GM21619 (cell line): ENCODE results near the gene ZNF296.
"Not testable (repeated sequence)": the region's sequence is repeated elsewhere in the genome, so short reads cannot be mapped to it uniquely, and the experiment has no call there.

Experiments
- ATAC-seq: cut with Tn5 transposase; IDR thresholded peaks from one replicate; pipeline ENCODE4 v1.9.1; 2021; ENCODE audit not compliant: unreplicated experiment

Gene ZNF296

DNA sequence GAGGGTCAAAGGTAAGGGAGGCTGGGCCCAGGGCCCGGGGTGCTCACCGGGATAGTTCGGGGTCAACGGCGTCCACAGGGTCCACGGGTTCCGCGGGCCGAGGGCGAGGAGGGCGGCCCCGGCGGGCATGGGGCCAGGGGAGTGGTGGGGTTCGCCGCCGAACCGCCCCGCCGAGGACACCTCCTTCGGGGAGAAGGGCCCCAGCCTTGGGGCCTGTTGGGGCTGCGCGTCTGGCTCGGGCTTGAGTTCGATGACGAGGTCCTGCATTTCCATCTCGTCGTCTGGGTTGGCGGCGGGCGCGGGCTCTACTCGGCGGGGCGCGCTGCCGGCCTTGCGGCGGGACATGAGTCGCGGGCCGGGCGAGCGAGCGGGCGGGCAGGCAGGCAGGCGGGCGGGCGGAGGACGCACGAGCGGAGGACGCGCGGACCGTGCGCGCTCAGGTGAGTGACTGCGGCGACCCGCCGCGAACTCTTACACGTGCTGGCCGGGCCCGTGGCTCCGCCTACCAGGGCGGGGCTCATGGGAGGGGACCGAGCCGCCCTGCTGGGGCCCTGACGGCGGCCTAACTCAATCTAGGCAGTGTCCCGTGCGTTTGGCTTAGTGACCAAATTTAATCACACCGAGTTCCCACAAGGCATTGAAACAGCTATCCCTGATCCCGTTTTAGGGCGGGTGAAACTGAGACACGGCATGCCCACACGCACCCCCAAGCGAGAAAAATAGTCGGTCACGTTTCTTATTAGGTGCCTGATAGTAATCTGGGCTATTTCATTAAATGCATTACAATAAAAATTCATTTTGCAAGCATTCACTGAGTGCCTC is at the start of gene ZNF296:
Gene ZNF296 (minus strand): TSS at position 450 of the 822 bp plus-strand sequence. CDS start 105 bp downstream, at position 345.
- ATAC-seq: peak; percentile 37

DNA sequence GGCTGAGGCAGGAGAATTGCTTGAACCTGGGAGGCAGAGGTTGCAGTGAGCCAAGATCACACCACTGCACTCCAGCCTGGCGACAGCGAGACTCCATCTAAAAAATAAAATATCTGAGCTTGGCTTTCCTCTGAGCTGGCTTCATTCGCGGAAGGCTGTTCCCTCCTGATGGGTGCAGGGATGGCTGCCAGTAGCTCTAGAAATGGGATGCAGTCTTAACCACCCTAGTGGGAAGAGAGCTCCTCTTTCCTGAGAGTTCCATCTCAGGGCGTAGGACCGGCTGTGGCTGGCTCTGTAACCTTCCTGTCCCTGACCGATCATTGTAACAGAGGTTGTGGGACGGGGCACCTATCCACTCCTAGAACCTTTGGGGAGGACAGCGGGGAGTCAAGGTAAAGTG is 49.1 kb upstream of the ZNF296 start:
- ATAC-seq: no peak

DNA sequence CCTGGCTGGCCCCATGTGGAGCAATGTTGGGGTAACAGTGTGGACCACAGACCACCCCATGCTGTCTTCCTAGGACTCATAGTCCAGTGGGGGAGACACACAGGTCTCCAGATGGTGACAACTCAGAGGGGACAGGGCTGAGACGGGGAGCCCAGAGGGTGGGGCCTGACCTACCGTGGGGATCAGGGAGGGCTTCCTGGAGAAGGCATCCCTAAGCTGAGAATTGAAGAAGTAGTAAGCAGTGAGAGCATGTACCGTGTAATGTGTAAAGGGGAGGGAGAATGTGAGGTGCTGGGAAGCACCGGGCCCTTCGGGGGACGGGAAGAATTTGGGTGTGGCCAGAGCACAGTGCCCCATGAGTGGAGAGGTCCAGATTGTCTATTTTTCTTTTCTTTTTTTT is 47.7 kb upstream of the ZNF296 start:
- ATAC-seq: no peak

DNA sequence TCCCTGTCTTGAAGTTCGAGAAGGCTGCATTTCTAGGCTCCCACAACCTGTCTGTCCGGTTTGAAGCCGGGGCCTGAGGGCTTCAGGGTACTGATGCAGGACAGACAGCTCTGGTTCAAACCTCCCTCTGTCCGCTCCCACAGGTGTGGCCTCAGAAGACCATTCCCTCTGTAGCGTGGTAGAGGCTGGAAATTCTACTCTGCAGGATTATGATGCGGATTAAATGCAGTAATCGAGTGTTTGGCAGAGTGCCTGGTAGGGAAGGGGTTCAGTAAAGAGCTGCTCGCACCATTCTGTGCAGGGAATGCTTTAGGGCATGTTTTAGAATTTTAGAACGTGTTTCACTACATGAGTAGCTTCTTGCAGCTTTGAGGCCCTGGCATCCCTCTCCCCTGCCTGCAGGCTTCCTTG is 47.2 kb upstream of the ZNF296 start:
- ATAC-seq: no peak

DNA sequence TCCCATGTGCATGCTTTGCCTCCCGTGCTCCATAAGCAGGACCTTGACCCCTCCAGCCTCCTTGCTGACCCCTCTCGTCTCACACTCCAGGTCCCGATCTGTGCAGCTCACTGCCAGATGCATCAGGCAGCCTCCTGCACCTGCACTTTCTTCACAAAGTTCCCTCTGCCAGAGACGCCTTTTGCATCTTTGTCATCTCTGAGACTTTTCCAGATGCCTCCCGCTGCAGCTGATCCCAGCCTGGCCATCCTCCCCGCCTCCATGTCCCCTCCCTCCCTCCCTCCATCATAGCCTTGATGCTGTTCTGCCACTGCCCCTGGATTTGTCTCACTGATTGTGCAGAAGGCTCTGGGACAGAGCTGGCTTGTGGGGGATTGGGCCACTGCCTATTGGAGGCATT is 46.6 kb upstream of the ZNF296 start:
- ATAC-seq: no peak

DNA sequence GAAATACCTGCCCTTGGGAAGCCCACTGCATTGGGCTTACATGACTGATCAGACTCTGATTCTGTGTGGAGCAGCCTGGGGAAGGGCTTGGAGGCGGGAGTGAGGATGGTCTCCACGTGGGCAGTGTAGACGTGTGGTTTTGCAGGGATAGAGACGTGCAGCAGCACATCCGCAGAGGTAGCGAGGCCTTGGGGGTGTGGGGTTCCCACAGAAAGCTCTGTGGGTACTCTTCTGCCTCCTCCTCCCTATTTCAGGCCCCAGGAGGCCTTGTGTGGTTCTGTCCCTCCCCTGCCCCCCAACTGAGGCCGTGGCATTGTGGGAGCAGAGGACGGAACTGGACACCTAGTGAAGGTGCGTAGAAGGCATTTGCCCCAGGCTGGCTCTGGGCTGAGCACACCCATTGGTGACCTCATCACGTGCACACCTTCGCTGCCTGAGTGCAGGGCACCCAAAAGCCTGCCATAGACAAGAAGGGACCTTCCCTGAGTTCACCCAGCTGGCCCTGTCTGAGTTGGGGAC is 45.6 kb upstream of the ZNF296 start:
- ATAC-seq: no peak

DNA sequence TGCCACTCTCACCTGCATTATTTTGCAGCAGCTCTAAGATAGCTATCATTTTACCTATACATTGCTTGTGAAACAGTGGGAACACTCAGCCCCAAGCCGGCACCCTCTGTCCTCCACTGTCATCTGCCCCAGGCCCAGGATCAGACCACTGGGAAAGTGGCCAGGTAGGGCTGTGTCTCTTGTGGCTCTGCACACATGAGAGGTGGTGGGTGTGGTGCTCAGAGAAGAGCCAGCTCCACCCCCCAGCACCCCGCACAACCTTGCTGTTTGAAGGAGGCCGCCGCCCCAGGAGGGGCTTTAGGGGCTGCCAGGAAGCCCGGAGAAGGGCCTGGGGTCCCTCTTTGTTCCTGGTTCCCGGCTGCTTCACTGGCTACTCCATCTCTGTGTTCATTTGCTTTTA is 43.3 kb upstream of the ZNF296 start:
- ATAC-seq: no peak

DNA sequence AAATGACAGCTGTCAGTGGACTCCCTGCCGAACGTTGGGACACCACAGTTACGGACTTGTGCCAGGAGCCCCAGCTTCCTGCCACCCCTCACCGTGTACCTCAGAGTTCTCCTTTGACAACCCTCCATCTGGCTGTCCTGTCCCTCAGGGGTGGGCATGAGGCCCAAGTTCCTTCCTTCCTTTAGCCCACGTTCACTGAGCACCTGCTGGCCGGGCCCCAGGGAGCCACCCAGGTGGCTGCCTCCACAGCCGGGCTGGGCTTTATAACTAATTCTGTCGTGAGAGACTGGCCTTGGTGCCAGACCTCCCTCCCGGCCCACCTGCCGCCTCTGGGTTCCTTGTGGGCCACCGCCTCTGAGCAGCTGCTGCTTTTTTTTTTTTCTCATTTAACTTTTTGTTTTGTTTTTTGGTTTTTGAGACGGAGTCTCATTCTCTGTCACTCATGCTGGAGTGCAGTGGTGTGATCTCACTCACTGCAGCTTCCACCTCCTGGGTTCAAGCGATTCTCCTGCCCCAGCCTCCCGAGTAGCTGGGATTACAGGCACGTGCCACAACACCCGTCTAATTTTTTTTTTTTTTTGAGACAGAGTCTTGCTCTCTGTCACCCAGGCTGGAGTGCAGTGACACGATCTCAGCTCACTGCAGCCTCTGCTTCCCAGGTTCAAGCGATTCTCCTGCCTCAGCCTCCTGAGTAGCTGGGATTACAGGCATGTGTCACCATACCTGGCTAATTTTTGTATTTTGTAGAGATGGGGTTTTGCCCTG is 42.5 kb upstream of the ZNF296 start:
- ATAC-seq: not testable (repeated sequence)

DNA sequence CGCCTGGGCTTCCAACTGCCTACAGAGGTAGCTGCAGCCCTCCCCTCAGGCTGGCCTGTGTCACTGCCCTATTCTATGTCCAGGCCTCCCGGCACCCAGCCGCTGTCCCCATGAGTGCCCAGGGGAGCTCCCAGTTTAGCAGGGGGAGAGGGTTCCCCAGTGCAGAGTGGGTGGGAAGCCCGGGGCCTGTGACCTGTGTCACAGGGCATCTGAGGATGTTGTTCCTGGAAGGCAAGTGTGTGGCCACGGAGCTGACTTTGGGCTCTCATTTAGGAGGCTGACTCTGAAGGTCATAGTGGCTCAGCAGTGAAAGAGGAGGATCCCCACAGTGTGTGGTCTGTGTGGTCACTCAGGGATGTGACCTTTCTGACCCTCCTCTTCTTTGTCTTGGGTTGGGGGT is 41.8 kb upstream of the ZNF296 start:
- no peak for ATAC-seq

DNA sequence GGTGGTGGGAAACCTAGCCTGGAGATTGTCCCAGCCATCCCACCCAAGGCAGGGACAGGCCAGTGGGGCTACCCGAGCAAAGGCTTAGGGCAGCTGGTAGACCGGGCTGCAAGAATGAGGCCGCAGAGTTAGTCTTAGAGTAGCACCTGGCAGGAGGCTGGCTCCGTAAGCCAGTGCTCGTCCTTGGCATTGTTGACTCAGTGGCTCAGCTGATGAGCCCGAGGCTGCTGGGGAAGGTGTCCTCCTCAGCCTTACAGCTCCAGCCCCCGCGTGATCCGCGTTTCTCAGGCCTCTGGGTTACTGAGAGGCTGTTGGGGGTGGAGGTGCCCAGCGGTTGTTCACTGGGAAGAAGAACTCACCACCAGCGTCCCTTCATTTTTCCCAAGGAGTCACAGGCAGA is 41.4 kb upstream of the ZNF296 start:
- ATAC-seq: no peak

DNA sequence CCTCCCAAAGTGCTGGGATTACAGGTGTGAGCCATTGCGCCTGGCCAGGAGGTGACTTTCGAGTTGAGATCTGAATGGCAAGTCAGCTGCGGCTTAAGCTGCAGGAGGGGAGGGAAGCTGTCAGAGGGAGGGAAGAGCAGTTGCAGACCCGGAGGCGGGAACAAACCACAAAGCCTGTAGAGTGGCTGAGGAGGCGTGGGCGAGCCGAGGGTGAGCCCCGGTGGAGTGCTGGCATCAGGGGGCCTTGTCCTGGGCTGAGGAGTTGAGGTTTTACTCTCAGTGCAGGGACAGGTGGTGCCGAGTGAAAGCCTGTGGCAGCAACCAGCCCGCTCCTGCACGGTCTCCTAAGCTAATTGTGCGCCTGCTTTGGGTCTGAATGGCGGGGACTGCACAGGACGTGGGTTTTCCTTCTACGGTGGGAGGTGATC is 40.9 kb upstream of the ZNF296 start:
- ATAC-seq: no peak

DNA sequence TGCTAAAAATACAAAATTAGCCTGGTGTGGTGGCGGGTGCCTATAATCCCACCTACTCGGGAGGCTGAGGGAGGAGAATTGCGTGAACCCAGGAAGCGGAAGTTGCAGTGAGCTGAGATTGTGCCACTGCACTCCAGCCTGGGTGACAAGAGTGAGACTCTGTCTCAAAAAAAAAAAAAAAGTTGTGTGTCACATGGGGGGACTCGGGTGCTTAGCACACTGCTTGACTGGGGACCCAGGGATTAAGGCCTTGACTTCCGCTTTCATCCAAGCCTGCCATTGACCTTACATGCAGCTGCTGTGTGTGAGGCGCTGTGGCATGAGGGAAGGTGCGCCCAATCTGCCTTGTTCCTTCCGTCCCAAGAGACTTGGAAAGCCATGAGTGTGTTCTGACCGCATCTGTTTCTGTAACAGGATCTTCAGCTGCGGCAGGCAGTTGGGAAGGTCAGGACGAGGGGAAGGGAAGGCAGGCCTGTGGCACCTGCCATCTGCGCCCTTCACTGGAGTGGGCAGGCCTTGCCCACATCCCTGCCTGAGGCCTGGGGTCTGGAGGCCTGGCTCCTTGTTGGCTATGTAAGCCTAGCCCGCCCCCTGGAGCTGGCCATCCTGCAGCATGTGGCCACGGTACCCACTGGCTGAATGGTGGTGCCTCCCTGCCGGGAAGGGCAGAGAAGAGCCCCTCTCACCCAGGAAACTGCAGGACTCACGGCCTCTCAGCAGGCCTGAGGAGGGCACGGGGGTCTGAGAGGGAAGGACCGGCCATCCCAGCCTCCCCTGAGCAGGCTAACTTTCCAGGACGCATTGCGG is 39.7 kb upstream of the ZNF296 start:
- no peak for ATAC-seq

DNA sequence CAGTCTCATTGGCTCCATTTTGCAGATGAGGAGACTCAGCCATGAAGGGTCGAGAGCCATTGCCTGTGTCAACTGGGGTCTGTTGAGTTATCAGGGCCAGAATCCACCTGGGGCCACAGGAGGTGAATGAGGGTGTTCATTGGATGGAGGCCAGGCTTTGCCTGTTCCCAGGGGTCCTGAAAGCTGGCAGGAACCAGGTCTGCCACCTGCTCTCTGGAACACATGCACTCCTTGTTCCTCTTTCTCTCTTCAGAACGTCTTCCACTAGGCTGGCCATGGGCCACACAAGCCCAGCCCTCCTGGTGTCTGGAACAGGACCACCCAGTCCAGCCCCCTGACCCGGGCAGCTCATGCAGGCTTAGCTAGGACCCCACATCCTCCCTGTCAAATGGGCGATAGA is 37.8 kb upstream of the ZNF296 start:
- no peak for ATAC-seq

DNA sequence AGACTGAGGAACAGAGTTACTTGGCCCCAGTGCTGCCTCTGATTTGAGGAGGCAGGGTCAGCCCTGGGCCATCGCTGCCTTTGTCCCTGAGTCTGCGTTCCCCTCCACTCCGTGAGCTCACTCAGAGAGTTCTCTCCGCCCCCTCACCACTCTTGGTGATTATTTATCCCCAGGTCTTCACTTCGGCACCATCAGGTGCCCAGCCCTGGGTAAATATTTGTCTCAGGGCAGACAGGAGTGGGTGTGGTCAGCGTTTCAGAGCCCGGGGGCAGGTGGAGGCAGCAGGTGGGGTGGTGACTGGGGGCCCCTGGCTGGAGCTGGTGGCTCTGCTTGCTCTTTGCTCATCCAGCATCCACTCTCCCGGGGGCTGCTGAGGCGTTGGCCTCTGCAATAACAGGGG is 37.4 kb upstream of the ZNF296 start:
- no peak for ATAC-seq

DNA sequence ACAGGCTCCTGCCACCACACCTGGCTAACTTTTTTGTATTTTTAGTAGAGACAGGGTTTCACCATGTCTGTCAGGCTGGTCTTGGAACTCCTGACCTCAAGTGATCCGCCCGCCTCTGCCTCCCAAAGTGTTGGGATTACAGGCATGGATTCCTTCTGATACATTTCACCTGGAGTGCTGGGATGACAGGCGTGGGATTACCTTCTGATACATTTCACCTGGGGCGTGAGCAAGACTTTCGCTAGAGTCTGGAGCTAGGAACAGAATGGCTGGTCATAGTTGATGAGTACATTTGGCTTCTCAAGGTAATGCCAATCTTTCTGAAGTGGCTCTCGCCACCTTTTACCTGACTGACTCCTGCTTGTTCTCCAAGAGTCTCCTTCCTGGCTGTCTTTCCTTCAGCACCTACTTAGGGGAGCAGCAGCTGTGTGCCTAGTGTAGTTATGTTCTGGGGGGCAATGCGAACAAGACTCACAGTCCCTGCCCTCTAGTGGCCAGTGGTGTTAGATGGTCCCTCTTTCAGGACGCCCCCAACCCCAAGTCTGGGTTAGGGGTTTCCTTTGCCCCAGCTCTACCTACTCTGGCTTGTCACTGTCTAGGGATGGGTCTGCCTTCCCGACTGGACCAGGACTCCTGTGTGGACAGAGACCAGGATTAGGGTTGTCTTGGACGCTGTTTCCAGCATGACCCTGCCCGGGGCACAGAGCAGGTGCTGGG is 36.0 kb upstream of the ZNF296 start:
- no peak for ATAC-seq

DNA sequence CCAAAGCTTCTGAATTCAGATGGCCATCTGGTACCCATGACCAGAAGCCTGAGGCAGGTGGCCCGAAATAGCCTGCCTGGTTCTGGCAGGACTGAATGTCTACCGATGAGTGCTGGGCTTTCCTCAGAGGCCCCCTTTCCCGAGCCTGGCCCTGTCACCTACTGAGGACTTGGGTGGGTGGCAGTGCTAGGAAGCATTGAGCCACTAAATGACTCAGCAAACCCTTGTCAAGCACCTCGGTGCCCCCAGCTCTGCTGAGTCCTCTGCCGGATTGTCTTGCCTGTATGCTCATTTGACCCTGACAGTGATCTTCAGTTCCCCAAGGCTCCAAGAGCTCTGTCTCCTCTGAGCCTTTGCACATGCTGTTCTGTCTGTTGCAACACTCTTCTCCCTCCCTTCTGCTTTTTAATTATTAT is 34.6 kb upstream of the ZNF296 start:
- no peak for ATAC-seq

DNA sequence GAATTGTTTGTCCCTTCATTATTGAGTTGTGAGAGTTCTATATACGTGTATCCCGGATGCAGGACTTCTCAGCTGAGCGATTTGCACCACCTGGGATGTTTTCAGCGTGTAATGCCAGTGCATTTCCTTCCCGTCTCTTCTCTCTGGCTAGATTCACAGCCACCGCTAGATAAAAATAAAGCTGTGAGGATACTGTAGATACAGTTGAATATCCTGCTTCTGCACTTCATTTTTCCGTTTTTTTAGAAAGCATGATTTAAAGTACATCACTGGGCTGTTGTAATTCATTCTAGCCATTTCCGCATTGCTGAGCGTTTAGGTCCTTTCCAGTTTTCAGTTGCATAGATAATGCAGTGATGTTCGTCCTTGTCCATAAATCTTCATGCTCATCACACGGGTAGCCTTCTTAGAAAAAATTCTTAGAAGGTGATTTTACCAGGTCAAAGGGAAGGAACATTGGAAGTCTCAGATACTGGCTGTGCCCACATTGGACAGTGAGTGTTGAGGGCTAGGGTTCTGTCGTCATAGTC is 31.4 kb upstream of the ZNF296 start:
- ATAC-seq: no peak

DNA sequence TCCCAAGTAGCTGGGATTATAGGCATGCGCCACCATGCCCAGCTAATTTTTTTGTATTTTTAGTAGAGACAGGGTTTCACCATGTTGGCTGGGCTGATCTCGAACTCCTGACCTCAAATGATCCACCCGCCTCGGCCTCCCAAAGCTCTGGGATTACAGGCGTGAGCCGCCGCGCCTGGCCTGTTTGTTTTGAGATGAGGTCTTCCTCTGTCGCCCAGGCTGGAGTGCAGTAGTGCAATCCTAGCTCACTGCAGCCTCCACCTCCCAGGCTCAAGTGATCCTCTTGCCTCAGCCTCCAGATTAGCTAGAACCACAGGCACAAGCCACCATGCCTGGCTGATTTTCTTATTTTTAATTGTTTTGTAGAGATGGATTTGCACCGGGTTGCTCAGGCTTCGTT is 30.1 kb upstream of the ZNF296 start:
- ATAC-seq: not testable (repeated sequence)

DNA sequence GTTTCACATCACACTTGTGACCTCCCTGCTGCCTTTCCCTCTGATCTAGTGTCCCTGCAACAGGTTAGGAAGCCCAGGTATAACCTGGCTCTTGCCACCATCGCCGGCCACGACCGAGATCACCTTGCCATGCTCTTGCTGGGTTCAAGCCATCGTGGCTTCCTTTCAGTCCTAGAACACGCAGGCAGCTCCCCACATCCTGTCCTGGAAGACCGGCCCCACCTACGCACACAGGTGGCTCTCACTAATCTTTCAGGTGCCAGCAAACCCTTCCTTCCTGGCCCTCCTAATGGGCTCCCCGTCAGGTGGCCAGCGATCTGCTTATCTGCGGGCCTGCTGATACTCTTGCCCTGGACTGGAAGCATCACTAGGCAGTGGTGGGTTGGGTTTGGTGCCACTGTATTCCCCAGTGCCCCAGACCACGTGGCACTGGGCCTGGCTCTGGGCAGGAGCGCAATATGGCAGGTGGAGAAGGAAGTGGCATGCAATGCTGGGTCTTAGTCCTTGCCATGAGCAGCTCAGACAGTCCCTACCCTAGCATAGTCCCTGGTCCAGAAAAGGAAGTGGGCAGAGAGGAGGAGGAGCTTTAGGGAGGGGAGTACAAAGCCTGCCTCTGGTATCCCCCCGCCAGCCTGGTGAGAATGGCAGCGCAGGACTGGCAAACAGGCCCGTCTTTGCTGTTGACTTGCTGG is 28.5 kb upstream of the ZNF296 start:
- ATAC-seq: no peak
